Endothelial cell of umbilical vein (primary cell): ENCODE measurements around the gene AMBP. TPM values are rescaled to one million over a fixed set of nuclear protein-coding genes. Genes with fewer than 3 reads are reported as not detected.

Source experiments
- BruUV-seq: library from RNA; stranded (reverse); fragments of 400-500 nt; replicated peaks from 2 replicates; lab custom pipeline; 2021; lab: Mats Ljungman, UMichigan
- CTCF ChIA-PET: fragments of 300-600, 350-600 bp; sonication (Branson Sonifier 250); formaldehyde crosslinking; loops from one replicate; lab custom pipeline; 2021; ENCODE audit warnings: antibody characterized with exemption, inconsistent platforms; lab: Charles Lee
- POLR2A ChIA-PET: fragments of 300-600, 350-600 bp; sonication (Branson Sonifier 250); formaldehyde crosslinking; loops from one replicate; lab custom pipeline; 2021; ENCODE audit warnings: antibody characterized with exemption, inconsistent platforms; lab: Charles Lee
- DNase-seq: peaks from one replicate; pipeline ENCODE4 v3.0.0-alpha.2; 2011; ENCODE audit warnings: low read depth, low spot score
- FAIRE-seq: peaks from 2 replicates; lab custom pipeline; 2011; peaks lifted over from hg19 to GRCh38; lab: Jason Lieb, UNC
- H2AFZ ChIP-seq: 2 replicates; pipeline ENCODE4 v1.6.0; 2012; ENCODE audit warnings: low read depth, low read length, control low read depth, inconsistent platforms
- H3K27ac ChIP-seq: 2 replicates; pipeline ENCODE4 v1.5.1; 2011; ENCODE audit warnings: low read depth, mild to moderate bottlenecking, control low read depth, low read length, moderate library complexity; ENCODE audit not compliant: insufficient read depth
- H3K27me3 ChIP-seq, 2 experiments: 2 replicates each; pipeline versions ENCODE4 v1.6.0 to v1.6.1; 2011; ENCODE audit warnings: low read length in 2 of 2, mixed read lengths in 1 of 2; ENCODE audit not compliant: control insufficient read depth in 2 of 2, insufficient read depth in 2 of 2
- H3K36me3 ChIP-seq, 2 experiments: 2 replicates in 1 of 2; 3 replicates in 1 of 2; pipeline ENCODE4 v1.5.1; 2011; ENCODE audit warnings: low read length in 2 of 2, mild to moderate bottlenecking in 1 of 2, moderate library complexity in 1 of 2; ENCODE audit not compliant: control insufficient read depth in 2 of 2, insufficient read depth in 2 of 2; ENCODE audit errors: extremely low read depth in 1 of 2
- H3K4me1 ChIP-seq: 3 replicates; pipeline ENCODE4 v1.5.1; 2011; ENCODE audit warnings: mild to moderate bottlenecking, low read length; ENCODE audit not compliant: control insufficient read depth, insufficient read depth; ENCODE audit errors: extremely low read depth
- H3K4me2 ChIP-seq: 2 replicates; pipeline ENCODE4 v1.6.1; 2011; ENCODE audit warnings: low read length, control low read depth, mixed read lengths; ENCODE audit not compliant: insufficient read depth
- H3K4me3 ChIP-seq, 3 experiments: fragments of 200-600 bp in 1 of 3; sonication (generic), shearing (Covaris generic) in 1 of 3; replicated peaks in 1 of 3; 2 replicates each; pipeline ENCODE4 v1.5.1; 2011 to 2016; ENCODE audit warnings: control low read depth in 3 of 3, low read length in 3 of 3, mild to moderate bottlenecking in 2 of 3, inconsistent platforms in 1 of 3, low read depth in 1 of 3, moderate library complexity in 1 of 3; ENCODE audit not compliant: insufficient read depth in 1 of 3
- H3K79me2 ChIP-seq: 2 replicates; pipeline ENCODE4 v1.6.0; 2012; ENCODE audit warnings: low read length, inconsistent platforms; ENCODE audit not compliant: control insufficient read depth, insufficient read depth
- H3K9ac ChIP-seq: replicated peaks from 2 replicates; pipeline ENCODE3; 2011; ENCODE audit warnings: low read length, control low read depth; ENCODE audit not compliant: insufficient read depth; ENCODE audit errors: extremely low read depth
- H3K9me1 ChIP-seq: replicated peaks from 3 replicates; pipeline ENCODE4 v1.6.0; 2011; ENCODE audit warnings: mild to moderate bottlenecking, low read length; ENCODE audit not compliant: control insufficient read depth, insufficient read depth; ENCODE audit errors: extremely low read depth
- H3K9me3 ChIP-seq: replicated peaks from 2 replicates; pipeline ENCODE4 v1.5.1; 2012; ENCODE audit warnings: low read length, inconsistent platforms; ENCODE audit not compliant: control insufficient read depth, insufficient read depth
- H4K20me1 ChIP-seq: replicated peaks from 2 replicates; pipeline ENCODE3; 2011; ENCODE audit warnings: mild to moderate bottlenecking, low read length; ENCODE audit not compliant: control insufficient read depth, insufficient read depth; ENCODE audit errors: extremely low read depth
- EZH2 ChIP-seq: IDR thresholded peaks from 2 replicates; pipeline ENCODE4 v1.6.1; 2012; ENCODE audit warnings: borderline replicate concordance, low read depth, mild to moderate bottlenecking, moderate library complexity, low read length, inconsistent platforms; ENCODE audit not compliant: severe bottlenecking
- FOS ChIP-seq: IDR thresholded peaks from 2 replicates; pipeline ENCODE4 v1.6.1; 2011; ENCODE audit warnings: mild to moderate bottlenecking, low read length, moderate library complexity, borderline replicate concordance; ENCODE audit not compliant: insufficient read depth
- GATA2 ChIP-seq: IDR thresholded peaks from 2 replicates; pipeline ENCODE4 v1.7.0; 2011; ENCODE audit warnings: low read depth, mild to moderate bottlenecking, moderate library complexity, mixed read lengths, low read length; ENCODE audit not compliant: insufficient read length, insufficient read depth
- JUN ChIP-seq: IDR thresholded peaks from 2 replicates; pipeline ENCODE4 v1.6.1; 2011; ENCODE audit warnings: borderline replicate concordance, low read depth; ENCODE audit not compliant: insufficient read length, insufficient read depth
- MAX ChIP-seq: IDR thresholded peaks from 2 replicates; pipeline ENCODE4 v1.6.1; 2011; ENCODE audit not compliant: insufficient read depth, insufficient read length
- MYC ChIP-seq: IDR thresholded peaks from one replicate; pipeline ENCODE4 v1.6.1; 2011; ENCODE audit warnings: mild to moderate bottlenecking, low read depth, low read length
- POLR2A ChIP-seq: IDR thresholded peaks from 2 replicates; pipeline ENCODE4 v1.6.1; 2012; ENCODE audit warnings: low read depth, mild to moderate bottlenecking, control low read depth, low read length
- POLR2AphosphoS5 ChIP-seq: IDR thresholded peaks from 2 replicates; pipeline ENCODE4 v1.6.1; 2012; ENCODE audit warnings: low read depth, mild to moderate bottlenecking, control low read depth, low read length, moderate library complexity; ENCODE audit not compliant: insufficient read depth
- dilution Hi-C: fragments of 300-500 bp; cut with MboI; formaldehyde crosslinking; loops from one replicate; pipeline ENCODE4 v1.15.0; 2019; ENCODE audit warnings: low sequenced_read_pairs; ENCODE audit not compliant: extremely low pct_ligation_motif_present
- intact Hi-C: fragments of 100-400 bp; cut with micrococcal nuclease; formaldehyde crosslinking; loops from one replicate; pipeline ENCODE4 v1.10.0; 2022
- polyA plus RNA-seq, 4 experiments: library from polyadenylated mRNA; depleted of rRNA in 3 of 4; stranded (reverse) in 3 of 4; unstranded in 1 of 4; fragments of >200 nt; gene quantifications; 2 replicates each; pipeline versions ENCODE4 v1.2.1 to v1.2.3, GENCODE V29; 2011 to 2012; ENCODE audit warnings: missing spikeins in 1 of 4
- total RNA-seq: library from RNA; stranded (reverse); gene quantifications from 2 replicates; pipeline ENCODE4 v1.2.3, GENCODE V29; 2021
- TF ChIP-seq, protein P1 (sequence below), 2 donors: IDR thresholded peaks; 1 replicate in 1 of 2; 2 replicates in 1 of 2; pipeline ENCODE4 v1.5.1; 2011; ENCODE audit warnings: low read length in 2 of 2, mild to moderate bottlenecking in 2 of 2, moderate library complexity in 2 of 2, control low read depth in 1 of 2, inconsistent platforms in 1 of 2, low read depth in 1 of 2; ENCODE audit not compliant: insufficient read depth in 1 of 2; ENCODE audit errors: extremely low read depth in 1 of 2

AMBP gene
- total and polyA plus RNA-seq, 2 donors (not counting 3 experiments of a cell fraction or from before 2014, with no cell fraction given): not detected

- CTCF ChIA-PET: interaction anchor here (5.7 to 6.1 kb wide), 2 partner anchors 21 to 204 kb away, joined by 159 to 195 read pairs; no protein-coding TSS in a partner anchor
- BruUV-seq: no TSS peak
Observed at GRCh38 chr9:114086607-114087006, 8.5 kb upstream of the AMBP start.

More at GRCh38 chr9:114086607-114087006, 8.5 kb upstream of the AMBP start:
- H3K9ac ChIP-seq: no peak overlapping the region
- TF ChIP-seq POLR2A (no peak), MAX (no peak), MYC (no peak), FOS (no peak), EZH2 (no peak), JUN (no peak), POLR2AphosphoS5 (no peak), GATA2 (no peak)
- TF ChIP-seq, protein P1, sequence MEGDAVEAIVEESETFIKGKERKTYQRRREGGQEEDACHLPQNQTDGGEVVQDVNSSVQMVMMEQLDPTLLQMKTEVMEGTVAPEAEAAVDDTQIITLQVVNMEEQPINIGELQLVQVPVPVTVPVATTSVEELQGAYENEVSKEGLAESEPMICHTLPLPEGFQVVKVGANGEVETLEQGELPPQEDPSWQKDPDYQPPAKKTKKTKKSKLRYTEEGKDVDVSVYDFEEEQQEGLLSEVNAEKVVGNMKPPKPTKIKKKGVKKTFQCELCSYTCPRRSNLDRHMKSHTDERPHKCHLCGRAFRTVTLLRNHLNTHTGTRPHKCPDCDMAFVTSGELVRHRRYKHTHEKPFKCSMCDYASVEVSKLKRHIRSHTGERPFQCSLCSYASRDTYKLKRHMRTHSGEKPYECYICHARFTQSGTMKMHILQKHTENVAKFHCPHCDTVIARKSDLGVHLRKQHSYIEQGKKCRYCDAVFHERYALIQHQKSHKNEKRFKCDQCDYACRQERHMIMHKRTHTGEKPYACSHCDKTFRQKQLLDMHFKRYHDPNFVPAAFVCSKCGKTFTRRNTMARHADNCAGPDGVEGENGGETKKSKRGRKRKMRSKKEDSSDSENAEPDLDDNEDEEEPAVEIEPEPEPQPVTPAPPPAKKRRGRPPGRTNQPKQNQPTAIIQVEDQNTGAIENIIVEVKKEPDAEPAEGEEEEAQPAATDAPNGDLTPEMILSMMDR (IDR thresholded peaks at IDR 0.05; ENCODE audit: extremely low read depth in 1 of 2, insufficient read depth in 1 of 2, low read depth in 1 of 2, low read length in 2 of 2): no peak
- H2AFZ ChIP-seq: no peak overlapping the region
- H3K79me2 ChIP-seq: no peaks in the 10 kb centered on the region
- H4K20me1 ChIP-seq: no peaks in the 10 kb centered on the region
- no peak for FAIRE-seq
- intact Hi-C loops (no loop called here), dilution Hi-C loops (loop anchor here (25.0 kb wide), 1 partner anchor 201 kb away; no protein-coding TSS in a partner anchor)
- no peaks in the 10 kb centered on the region for H3K4me1 ChIP-seq
- H3K27me3 ChIP-seq: peaks cover 7 to 18% of the 10 kb centered on the region in 2 experiments
- H3K27ac ChIP-seq: no peak overlapping the region
- H3K9me1 ChIP-seq: no peaks in the 10 kb centered on the region
- no peak overlapping the region for H3K4me3 ChIP-seq
- POLR2A ChIA-PET: no interaction called here
- no peak overlapping the region for H3K4me2 ChIP-seq
- no peaks in the 10 kb centered on the region for H3K9me3 ChIP-seq
- DNase-seq: no peak
- H3K36me3 ChIP-seq: no peaks in the 10 kb centered on the region
